Muscle of leg (tissue), 11 donors: Measurements from ENCODE around the gene DLGAP1. TPM values are rescaled to one million over a fixed set of nuclear protein-coding genes. Genes with fewer than 3 reads are reported as not detected.

Experiments
- DNase-seq: peaks from one replicate; pipeline ENCODE4 v3.0.0; 2013
- H3K27ac ChIP-seq: one replicate; pipeline ENCODE4 v1.5.1; 2013; ENCODE audit warnings: mild to moderate bottlenecking, low read length, control low read depth
- H3K27me3 ChIP-seq: one replicate; pipeline ENCODE4 v1.6.1; 2013; ENCODE audit warnings: low read length; ENCODE audit not compliant: control insufficient read depth, insufficient read depth
- H3K36me3 ChIP-seq: one replicate; pipeline ENCODE4 v1.6.1; 2013; ENCODE audit warnings: low read length; ENCODE audit not compliant: control insufficient read depth, insufficient read depth
- H3K4me1 ChIP-seq: one replicate; pipeline ENCODE4 v1.6.1; 2013; ENCODE audit warnings: low read length; ENCODE audit not compliant: control insufficient read depth, insufficient read depth
- H3K4me3 ChIP-seq: one replicate; pipeline ENCODE4 v1.5.1; 2013; ENCODE audit warnings: low read length, control low read depth
- H3K9me3 ChIP-seq: replicated peaks from 2 replicates; pipeline ENCODE4 v1.6.1; 2013; ENCODE audit warnings: low read depth, low read length; ENCODE audit not compliant: control insufficient read depth
- WGBS: methylation state at CpG from one replicate; pipeline ENCODE4 v1.1.5; 2013; ENCODE audit warnings: missing lambda C conversion rate; ENCODE audit not compliant: insufficient coverage; 5-methylcytosine and 5-hydroxymethylcytosine counted together
- polyA plus RNA-seq, 8 donors: library from polyadenylated mRNA; unstranded; fragments of 120-200 nt; gene quantifications; one replicate each; pipeline versions ENCODE4 v1.2.1 to v1.2.3, GENCODE V29; 2013; ENCODE audit warnings: inconsistent platforms in 1 of 8, low replicate concordance in 1 of 8; ENCODE audit not compliant: insufficient read length in 8 of 8, insufficient read depth in 1 of 8
- total RNA-seq: library from RNA; stranded (reverse); fragments of 120-200 nt; gene quantifications from one replicate; pipeline ENCODE4 v1.2.4, GENCODE V29; 2013

Gene DLGAP1
- total and polyA plus RNA-seq, 9 donors: 0.87 to 3.1 (median 1.8) TPM

- H3K4me1 ChIP-seq: no peaks in the 10 kb centered on the region
- H3K9me3 ChIP-seq: no peaks in the 10 kb centered on the region
- 92% methylated on average over 8 of the region's 10 CpGs for WGBS
- no peak overlapping the region for H3K27ac ChIP-seq
- no peaks in the 10 kb centered on the region for H3K36me3 ChIP-seq
- H3K4me3 ChIP-seq: no peak overlapping the region
- no peak for DNase-seq
- H3K27me3 ChIP-seq: no peaks in the 10 kb centered on the region
Observed at GRCh38 chr18:4248686-4249085, 206.4 kb downstream of the DLGAP1 start.

- WGBS: no CpG with 5 or more reads among the region's 4 CpGs
- H3K27ac ChIP-seq: no peak overlapping the region
- DNase-seq: no peak
- no peaks in the 10 kb centered on the region for H3K4me1 ChIP-seq
- no peaks in the 10 kb centered on the region for H3K9me3 ChIP-seq
- H3K27me3 ChIP-seq: no peaks in the 10 kb centered on the region
- no peak overlapping the region for H3K4me3 ChIP-seq
- no peaks in the 10 kb centered on the region for H3K36me3 ChIP-seq
Observed at GRCh38 chr18:4246374-4246773, 208.7 kb downstream of the DLGAP1 start.

GRCh38 chr18:4245456-4245855 lies 209.7 kb downstream of the DLGAP1 start:
- Histone ChIP-seq H3K9me3 (no peaks in the 10 kb centered on the region), H3K27ac (no peak overlapping the region), H3K4me3 (no peak overlapping the region), H3K36me3 (no peaks in the 10 kb centered on the region), H3K4me1 (no peaks in the 10 kb centered on the region), H3K27me3 (no peaks in the 10 kb centered on the region)
- DNase-seq: peak; percentile 33
- no CpG with 5 or more reads among the region's 3 CpGs for WGBS

GRCh38 chr18:4242431-4243161 lies 212.5 kb downstream of the DLGAP1 start:
- 90% methylated on average over 3 of the region's 5 CpGs for WGBS
- H3K36me3 ChIP-seq: no peaks in the 10 kb centered on the region
- H3K4me3 ChIP-seq: no peak overlapping the region
- H3K27ac ChIP-seq: no peak overlapping the region
- no peaks in the 10 kb centered on the region for H3K4me1 ChIP-seq
- DNase-seq: no peak
- H3K9me3 ChIP-seq: no peaks in the 10 kb centered on the region
- no peaks in the 10 kb centered on the region for H3K27me3 ChIP-seq

- no peaks in the 10 kb centered on the region for H3K9me3 ChIP-seq
- WGBS: 75% methylated on average over 3 of the region's 6 CpGs
- H3K4me3 ChIP-seq: no peak overlapping the region
- H3K4me1 ChIP-seq: no peaks in the 10 kb centered on the region
- no peaks in the 10 kb centered on the region for H3K27me3 ChIP-seq
- H3K27ac ChIP-seq: no peak overlapping the region
- no peak for DNase-seq
- no peaks in the 10 kb centered on the region for H3K36me3 ChIP-seq
Observed at GRCh38 chr18:4241090-4241617, 214.0 kb downstream of the DLGAP1 start.

- Histone ChIP-seq H3K27me3 (no peaks in the 10 kb centered on the region), H3K4me3 (no peak overlapping the region), H3K4me1 (no peaks in the 10 kb centered on the region), H3K36me3 (no peaks in the 10 kb centered on the region), H3K27ac (no peak overlapping the region), H3K9me3 (no peaks in the 10 kb centered on the region)
- WGBS: no CpG with 5 or more reads among the region's 1 CpG
- DNase-seq: no peak
Observed at GRCh38 chr18:4238966-4239365, 216.1 kb downstream of the DLGAP1 start.

GRCh38 chr18:4237664-4238041 lies 217.5 kb downstream of the DLGAP1 start:
- WGBS: no CpG with 5 or more reads among the region's 2 CpGs
- Histone ChIP-seq H3K4me3 (no peak overlapping the region), H3K27me3 (no peaks in the 10 kb centered on the region), H3K4me1 (no peaks in the 10 kb centered on the region), H3K27ac (no peak overlapping the region), H3K9me3 (no peaks in the 10 kb centered on the region), H3K36me3 (no peaks in the 10 kb centered on the region)
- no peak for DNase-seq

- no peaks in the 10 kb centered on the region for H3K4me1 ChIP-seq
- no peaks in the 10 kb centered on the region for H3K27me3 ChIP-seq
- 73% methylated on average over 6 of the region's 11 CpGs for WGBS
- no peak overlapping the region for H3K4me3 ChIP-seq
- no peaks in the 10 kb centered on the region for H3K9me3 ChIP-seq
- no peaks in the 10 kb centered on the region for H3K36me3 ChIP-seq
- DNase-seq: no peak
- no peak overlapping the region for H3K27ac ChIP-seq
Observed at GRCh38 chr18:4236940-4237663, 218.0 kb downstream of the DLGAP1 start.

GRCh38 chr18:4233468-4233867 lies 221.6 kb downstream of the DLGAP1 start:
- H3K27me3 ChIP-seq: no peaks in the 10 kb centered on the region
- H3K27ac ChIP-seq: no peak overlapping the region
- WGBS: no CpG with 5 or more reads among the region's 3 CpGs
- no peaks in the 10 kb centered on the region for H3K4me1 ChIP-seq
- H3K4me3 ChIP-seq: no peak overlapping the region
- no peaks in the 10 kb centered on the region for H3K9me3 ChIP-seq
- H3K36me3 ChIP-seq: no peaks in the 10 kb centered on the region
- DNase-seq: no peak

GRCh38 chr18:4232656-4233055 lies 222.5 kb downstream of the DLGAP1 start:
- Histone ChIP-seq H3K4me3 (no peak overlapping the region), H3K27ac (no peak overlapping the region), H3K4me1 (no peaks in the 10 kb centered on the region), H3K36me3 (no peaks in the 10 kb centered on the region), H3K27me3 (no peaks in the 10 kb centered on the region), H3K9me3 (no peaks in the 10 kb centered on the region)
- WGBS: no CpG with 5 or more reads among the region's 2 CpGs
- DNase-seq: no peak
